ENCODE data around the gene PRPF40A.
A peak's percentile ranks its signal among the peaks of the same experiment; 100 is the strongest.

Gene PRPF40A

DNA sequence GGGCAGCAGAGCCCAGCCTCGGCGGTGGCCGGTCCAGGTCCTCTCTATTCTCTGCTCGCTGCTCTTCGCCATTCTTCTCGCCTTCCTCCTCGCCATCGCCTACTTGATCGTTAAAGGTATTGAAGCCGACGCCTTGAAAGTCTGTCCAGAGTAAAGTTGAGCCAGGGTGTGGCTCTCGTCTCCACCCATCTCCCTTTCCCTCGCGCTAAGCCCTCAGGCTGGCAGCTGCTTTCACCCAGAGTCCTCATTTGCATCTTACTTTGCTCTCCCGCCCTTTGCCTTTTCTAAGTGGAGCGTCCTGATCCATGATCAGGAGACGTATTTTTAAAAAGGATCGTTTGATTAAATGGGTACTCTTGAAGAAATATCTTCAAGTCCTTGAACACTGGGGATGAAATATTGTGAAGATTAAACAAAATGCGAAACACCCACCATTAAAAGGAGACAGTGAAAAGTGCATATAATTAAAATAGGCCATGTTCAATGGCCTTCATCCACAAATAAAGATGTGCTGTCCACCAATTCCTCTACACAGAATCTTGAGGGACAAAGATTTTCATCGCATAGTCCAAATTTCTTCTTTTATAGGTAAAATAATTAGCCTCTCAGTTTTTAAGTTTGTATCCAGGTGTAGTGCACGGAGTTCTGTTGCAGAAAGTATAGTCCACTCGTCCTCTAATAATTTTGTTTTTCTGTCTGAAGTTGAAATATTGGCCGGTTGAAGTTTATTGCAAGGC lies 1.8 kb upstream of the PRPF40A start:
- TF ChIP-seq GATA2 (IDR thresholded peaks at IDR 0.05; ENCODE audit: low read depth, low read length), result 0 out of 2 replicates have a peak, but pooled peaks have one; percentile 37
- no peak for TF ChIP-seq GATA3 (IDR thresholded peaks at IDR 0.05; ENCODE audit: low read depth, low read length)

DNA sequence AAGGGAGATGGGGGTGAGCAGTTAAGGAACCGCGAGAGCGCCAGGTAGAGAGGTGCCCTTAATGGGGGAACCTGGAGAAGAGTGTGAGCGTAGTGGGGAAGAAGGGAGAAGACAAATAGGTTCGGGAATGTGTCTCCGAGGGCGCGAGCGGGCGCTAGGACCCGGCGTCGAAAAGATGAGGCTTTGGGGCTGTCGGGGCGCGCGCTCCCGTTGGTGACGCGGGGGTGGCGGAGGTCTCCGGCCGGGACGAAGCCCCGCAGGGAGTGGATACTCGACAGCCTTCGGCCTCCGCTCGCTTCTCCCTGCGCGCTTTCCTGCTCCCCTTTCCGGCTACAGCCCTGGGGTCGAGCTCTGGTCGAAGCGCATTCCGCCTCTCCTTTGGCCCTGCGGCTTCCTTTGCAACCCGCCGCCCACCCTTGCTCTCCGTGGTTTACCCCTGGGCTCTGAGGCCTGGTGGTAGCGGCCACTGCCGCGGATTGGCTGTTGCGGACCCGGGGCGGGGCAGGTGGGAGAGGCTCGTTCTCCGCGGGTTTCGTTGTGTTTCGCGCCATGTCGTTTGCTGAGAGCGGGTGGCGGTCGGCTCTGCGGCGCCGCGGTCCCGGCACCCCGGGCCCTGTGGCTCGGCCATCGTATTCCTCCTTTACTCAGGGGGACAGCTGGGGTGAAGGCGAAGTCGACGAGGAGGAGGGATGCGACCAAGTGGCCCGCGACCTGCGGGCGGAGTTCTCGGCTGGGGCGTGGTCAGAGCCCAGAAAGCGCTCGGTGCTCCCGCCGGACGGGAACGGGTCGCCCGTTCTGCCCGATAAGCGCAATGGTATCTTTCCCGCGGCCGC lies 1.0 kb upstream of the PRPF40A start, which contains the start of gene ARL6IP6:
ARL6IP6 (plus strand) TSS at position 545 of the 833 bp plus-strand sequence; CDS start at position 550, 5 bp downstream.
- TF ChIP-seq GATA3 (IDR thresholded peaks at IDR 0.05; ENCODE audit: low read depth, low read length), result no peak
- TF ChIP-seq GATA2 (IDR thresholded peaks at IDR 0.05; ENCODE audit: low read depth, low read length), result no peak

DNA sequence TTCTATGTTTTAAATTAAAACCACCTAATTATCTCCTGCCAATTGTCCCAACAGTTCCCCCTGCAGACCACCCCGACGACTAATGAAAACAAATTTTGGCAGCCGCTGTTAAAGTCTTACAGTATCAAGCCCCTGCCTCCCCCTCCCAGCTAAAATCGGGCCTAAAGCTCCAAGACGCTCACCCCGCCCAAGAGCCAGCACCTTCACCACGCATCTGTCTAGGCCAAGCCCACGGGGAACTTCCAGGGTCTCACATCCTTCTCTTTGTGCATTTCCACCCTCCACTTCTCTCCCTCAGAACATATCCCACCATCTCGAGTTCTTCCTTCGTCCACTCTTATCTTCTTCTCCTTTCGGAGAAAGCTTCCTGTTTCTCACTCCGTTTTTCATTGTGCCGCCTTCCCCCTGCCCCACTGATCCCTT lies 445 bp downstream of the PRPF40A start:
- no peak for TF ChIP-seq GATA2 (IDR thresholded peaks at IDR 0.05; ENCODE audit: low read depth, low read length)

DNA sequence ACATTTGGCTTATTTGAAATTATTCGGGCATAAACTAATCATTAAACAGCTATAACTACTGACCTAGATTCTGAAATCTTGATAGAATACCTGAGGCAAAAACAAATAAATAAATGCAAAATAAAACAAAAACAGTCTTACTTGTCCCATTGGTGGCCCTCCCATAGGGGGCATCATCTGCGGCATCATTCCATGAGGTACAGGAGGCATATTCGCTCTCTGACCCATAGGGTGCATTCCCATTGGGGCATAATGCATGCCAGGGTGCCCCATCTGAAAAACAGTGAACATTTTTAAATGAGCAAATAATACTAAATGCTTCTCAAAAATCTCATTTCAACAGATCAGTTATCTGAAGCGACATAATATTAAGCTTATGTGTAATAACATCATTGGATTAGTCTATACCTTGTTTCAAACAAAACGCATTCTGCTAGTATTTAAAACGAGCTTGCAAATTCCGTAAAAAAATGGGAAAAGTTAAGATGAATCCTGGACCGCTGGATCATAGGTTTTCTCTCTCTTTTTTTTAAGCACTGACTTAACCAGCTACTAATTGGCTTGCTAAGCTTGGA lies 1.3 kb downstream of the PRPF40A start:
- no peak for TF ChIP-seq GATA2 (IDR thresholded peaks at IDR 0.05; ENCODE audit: low read depth, low read length)
- no peak for TF ChIP-seq GATA3 (IDR thresholded peaks at IDR 0.05; ENCODE audit: low read depth, low read length)

DNA sequence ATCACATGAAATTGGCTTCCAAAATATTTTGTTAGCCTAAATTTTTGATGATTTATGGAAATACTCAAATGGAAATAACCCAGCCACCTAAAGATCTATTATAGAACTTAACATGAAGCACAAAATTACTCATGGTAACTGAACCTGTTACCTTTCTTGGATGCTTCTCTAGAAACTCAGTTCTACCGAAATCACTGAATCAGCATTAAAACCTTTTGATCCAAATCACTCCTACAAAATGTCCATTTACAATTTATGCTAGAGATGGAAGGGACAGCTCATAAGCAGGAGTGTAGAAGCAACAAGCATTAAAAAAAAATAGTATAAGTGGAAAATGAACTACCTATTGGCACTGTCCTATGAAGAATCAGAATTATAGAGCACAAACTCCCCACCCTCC lies 2.1 kb downstream of the PRPF40A start:
- TF ChIP-seq GATA2 (IDR thresholded peaks at IDR 0.05; ENCODE audit: low read depth, low read length) (no peak), GATA3 (IDR thresholded peaks at IDR 0.05; ENCODE audit: low read depth, low read length) (no peak)

DNA sequence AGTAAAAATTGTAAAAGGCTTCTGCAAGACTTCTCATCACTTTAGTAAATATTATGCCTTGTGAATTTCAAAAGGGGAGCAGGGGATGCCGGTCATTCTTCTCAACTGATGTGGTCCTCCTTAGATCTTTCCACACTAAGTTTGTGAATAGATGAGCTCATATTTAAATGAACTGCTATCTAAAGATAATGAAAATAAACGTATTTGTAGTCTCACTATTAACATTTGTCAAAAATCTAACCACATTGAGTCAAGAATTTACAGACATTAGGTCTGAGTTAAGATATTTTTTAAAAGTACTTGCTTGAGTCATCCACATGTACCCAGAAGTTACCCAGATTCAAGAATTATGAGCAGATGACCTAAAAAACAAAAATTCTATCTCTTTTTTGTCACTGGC lies 6.5 kb downstream of the PRPF40A start:
- TF ChIP-seq GATA2 (IDR thresholded peaks at IDR 0.05; ENCODE audit: low read depth, low read length), result no peak
- no peak for TF ChIP-seq GATA3 (IDR thresholded peaks at IDR 0.05; ENCODE audit: low read depth, low read length)

DNA sequence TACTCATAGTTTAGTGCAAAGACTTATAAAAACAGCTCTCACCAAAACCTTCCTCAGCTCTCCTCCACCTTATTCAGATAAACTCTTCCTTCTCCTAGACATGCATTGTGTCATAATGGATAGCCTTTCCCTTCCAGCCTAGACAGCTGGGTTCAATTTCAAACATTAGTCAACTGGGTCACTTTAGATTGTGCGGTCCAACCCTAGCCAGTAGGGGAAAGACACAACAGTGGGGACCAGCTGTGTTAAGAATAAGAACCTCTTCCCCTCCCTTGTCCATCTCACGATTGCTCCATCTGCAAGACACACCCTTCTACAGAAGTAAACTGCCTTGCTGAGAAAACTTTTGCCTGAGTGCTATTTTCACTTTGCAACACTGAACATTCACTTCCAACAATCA lies 8.5 kb downstream of the PRPF40A start:
- TF ChIP-seq GATA3 (IDR thresholded peaks at IDR 0.05; ENCODE audit: low read depth, low read length) (no peak), GATA2 (IDR thresholded peaks at IDR 0.05; ENCODE audit: low read depth, low read length) (no peak)

DNA sequence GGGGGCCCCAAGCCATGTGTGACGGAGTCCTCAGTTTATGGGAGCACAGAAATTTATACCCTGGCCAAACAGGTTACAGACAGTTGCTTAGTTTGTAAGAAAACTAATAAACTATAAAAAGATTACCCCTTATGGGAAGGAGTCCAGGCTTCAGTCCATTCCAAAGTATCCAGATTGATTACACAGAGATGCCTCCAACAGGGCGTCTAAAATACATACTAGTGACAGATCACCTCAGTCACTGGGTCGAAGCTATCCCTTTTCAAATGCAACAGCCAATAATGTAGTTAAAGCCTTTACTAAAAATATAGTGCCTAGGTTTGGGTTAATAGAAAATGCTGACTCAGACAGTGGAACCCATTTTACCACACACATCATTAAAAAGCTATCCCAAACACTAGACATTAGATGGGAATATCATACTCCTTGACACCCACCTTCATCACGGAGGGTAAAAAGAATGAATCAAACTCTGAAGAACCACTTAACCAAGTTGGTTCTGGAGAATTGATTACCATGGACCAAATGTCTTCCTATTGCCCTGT lies 10.7 kb downstream of the PRPF40A start:
- TF ChIP-seq GATA2 (IDR thresholded peaks at IDR 0.05; ENCODE audit: low read depth, low read length) (no peak), GATA3 (IDR thresholded peaks at IDR 0.05; ENCODE audit: low read depth, low read length) (no peak)

DNA sequence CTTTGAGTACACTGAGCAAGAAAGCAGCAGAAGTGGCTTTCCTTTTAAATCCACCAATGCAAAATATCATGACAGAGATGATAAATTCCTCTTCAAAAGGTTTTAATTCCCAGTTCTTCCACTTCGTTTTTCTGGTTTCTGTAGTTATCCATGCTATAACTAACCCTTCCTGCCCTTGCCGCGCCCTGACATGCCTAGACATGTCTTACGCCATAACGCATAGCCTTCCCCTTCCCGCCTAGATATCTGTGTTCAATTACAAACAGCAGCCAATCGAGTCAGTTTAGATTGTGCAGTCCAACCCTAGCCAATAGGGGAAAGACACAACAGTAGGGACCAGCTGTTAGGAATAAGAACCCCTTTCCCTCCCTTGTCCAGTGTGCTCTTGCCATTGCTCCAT lies 16.1 kb downstream of the PRPF40A start:
- TF ChIP-seq GATA2 (IDR thresholded peaks at IDR 0.05; ENCODE audit: low read depth, low read length) (no peak), GATA3 (IDR thresholded peaks at IDR 0.05; ENCODE audit: low read depth, low read length) (no peak)

DNA sequence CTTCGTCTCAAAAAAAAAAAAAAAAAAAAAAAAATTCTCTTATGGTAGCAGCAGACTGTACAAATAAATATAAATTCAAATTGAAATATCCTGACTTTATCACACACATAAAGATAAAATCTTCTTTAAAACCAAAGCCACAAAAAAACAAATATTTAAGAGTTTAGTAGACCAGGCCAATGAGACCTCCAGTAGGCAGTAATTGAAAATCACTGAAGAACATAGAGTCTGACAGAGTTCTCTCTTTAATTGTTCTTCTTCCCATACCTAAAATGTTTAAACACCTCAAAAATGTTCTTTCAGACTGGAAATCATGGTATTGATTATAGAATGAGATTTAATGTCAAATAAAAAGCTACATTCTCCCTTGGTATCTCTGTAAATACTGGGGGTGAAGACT lies 20.8 kb downstream of the PRPF40A start:
- TF ChIP-seq GATA2 (IDR thresholded peaks at IDR 0.05; ENCODE audit: low read depth, low read length) (no peak), GATA3 (IDR thresholded peaks at IDR 0.05; ENCODE audit: low read depth, low read length) (no peak)

DNA sequence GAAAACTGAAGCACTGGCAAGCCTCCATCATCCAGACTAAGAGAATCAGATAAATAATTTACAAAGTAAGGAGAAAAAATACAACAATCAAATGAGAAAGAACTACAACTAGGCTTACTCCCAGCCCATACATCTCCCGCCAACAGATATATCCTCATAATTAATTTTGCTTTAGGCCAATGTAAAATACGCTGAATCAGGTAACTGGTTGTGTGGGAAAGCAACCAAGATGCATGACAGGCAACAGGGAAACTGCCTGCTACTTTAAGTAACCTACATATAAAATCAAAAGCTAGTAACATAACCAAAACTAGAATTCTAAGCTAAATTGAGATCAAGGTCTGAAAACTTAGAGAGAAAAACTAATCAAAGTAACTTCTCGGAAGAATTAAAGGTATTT lies 21.5 kb downstream of the PRPF40A start:
- no peak for TF ChIP-seq GATA3 (IDR thresholded peaks at IDR 0.05; ENCODE audit: low read depth, low read length)
- no peak for TF ChIP-seq GATA2 (IDR thresholded peaks at IDR 0.05; ENCODE audit: low read depth, low read length)

DNA sequence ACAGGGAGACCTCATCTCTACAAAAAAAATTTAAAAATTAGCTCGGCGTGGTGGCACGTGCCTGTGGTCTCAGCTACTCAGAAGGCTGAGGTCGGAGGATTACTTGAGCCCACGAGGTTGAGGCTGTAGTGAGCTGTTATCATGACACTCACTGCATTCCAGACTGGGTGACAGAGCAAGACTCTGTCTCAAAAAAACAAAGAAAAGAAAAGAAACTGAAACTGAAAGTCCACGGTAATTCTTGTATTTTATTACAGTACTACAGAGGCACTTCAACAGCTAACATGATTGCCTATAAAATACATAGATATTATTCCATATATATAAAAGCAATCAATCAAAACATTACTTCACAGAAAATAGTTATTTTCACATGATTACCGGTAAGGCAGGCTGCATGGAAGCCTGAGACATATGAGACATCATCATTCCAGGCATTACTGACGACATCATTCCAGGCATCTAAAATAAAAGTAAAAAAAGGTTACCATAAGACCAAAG lies 23.1 kb downstream of the PRPF40A start:
- TF ChIP-seq GATA3 (IDR thresholded peaks at IDR 0.05; ENCODE audit: low read depth, low read length), result no peak
- TF ChIP-seq GATA2 (IDR thresholded peaks at IDR 0.05; ENCODE audit: low read depth, low read length), result no peak

DNA sequence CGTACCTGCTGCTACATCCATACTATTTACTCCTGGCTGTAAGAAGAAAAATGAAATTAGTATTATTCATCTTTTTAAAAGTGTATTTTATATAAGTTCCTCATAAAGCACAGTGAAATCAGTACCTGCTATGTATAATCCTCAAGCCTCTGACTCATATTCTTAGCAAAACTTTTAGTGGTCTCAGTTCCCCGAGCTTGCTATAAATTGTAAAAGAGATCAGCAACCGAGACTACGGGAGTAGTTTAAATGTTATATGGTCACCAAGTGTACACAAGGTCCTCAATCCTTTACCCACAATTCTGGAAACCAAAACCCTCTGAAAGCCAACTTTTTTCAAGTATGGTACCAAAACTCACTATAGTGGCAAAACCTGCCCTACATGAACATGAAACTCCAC lies 24.2 kb downstream of the PRPF40A start:
- TF ChIP-seq GATA2 (IDR thresholded peaks at IDR 0.05; ENCODE audit: low read depth, low read length), result no peak
- TF ChIP-seq GATA3 (IDR thresholded peaks at IDR 0.05; ENCODE audit: low read depth, low read length), result no peak

DNA sequence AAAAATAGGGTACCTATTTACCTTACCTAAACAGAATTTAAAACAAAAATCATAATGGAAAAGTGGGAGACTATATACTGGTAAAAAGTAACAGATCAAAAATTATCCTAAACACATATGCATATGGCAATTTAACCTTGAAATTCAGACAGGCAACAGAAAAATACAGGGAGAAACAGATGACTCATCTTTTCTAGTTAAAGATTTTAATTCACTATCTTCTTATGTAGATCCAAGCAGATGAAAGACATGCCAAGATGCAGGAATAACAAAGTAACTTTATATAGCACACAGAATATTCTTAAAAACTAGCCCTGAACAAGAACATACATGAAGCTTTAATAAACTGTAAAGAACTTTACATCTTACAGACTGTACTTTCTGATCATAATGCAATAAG lies 30.9 kb downstream of the PRPF40A start:
- TF ChIP-seq GATA2 (IDR thresholded peaks at IDR 0.05; ENCODE audit: low read depth, low read length) (no peak), GATA3 (IDR thresholded peaks at IDR 0.05; ENCODE audit: low read depth, low read length) (no peak)
